ENCODE data around the gene TAAR8.
A peak's percentile ranks its signal among the peaks of the same experiment; 100 is the strongest.
"Not testable (repeated sequence)": the region's sequence is repeated elsewhere in the genome, so short reads cannot be mapped to it uniquely, and the experiment has no call there.

TAAR8 gene

DNA sequence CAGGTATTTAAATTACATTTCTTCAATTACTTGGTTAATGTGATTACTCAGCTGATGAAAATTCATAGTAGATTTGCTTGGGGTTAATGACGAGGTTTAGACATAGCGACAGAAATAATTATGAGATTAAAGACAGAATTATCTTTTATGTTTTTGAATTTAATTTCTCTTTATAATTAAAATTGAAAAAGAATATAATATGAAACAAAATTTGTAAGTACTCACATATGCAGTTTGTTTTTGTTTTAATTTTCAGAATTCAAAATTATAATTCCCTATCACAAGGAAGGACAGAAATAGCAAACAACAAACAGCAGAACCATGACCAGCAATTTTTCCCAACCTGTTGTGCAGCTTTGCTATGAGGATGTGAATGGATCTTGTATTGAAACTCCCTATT is at the start of gene TAAR8:
Gene TAAR8, plus strand, starts transcription at position 301 of the 400 bp plus-strand sequence. Its CDS starts 21 bp downstream, at position 322.
- no peak for DNase-seq (ENCODE audit: low read depth, low spot score)

DNA sequence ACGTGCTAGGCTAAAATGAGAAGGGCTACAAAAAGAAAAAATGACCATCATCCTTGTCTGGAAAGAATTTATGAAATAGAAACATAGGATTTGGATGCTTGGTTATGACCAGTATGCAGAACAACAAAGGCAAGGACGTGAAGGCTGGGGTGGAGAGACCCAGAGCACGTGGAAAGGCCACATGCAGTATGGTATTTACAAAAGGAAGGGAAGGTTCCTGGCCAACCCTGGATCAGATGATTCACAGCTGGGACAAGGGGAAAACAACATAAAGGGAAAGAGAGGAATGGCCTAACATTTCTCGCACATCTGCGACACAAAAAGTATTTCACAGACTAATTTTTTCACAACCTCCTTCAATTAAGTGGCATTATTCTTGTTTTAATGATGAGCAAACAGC is 47.7 kb upstream of the TAAR8 start:
- DNase-seq (ENCODE audit: low read depth, low spot score): no peak

DNA sequence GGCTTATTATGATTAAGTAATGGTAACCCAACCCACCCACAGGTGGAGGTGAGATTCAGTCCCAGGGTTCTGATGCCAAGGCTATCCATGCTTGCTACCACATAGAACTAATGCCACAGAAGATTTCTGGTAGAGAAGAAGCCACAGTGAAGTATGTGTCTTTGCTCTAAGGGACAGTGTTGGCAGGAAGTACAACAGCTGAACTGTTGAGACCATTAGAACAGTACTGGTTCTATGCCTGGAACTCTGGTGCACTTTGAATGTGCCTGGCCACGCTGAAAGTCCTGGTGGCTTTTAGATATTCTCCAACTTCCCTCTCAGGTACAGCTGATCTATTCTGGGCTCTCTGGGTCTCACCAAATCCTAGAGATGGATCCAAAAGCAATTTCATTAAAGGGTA is 47.3 kb upstream of the TAAR8 start:
- no peak for DNase-seq (ENCODE audit: low read depth, low spot score)

DNA sequence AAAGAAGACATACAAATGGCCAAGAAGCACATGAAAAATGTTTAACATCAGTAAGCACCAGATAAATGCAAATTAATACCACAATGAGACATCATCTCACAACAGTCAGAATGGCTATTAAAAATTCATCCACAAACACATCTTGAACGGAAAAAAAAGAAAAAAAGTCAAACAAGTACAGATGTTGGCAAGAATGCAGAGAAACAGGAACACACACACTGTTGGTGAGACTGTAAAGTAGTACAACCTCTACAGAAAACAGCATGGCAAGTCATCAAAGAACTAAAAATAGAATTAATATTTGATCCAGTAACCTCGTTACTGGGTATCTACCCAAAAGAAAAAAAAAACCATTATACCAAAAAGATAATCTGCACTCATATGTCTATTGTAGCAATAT is 46.0 kb upstream of the TAAR8 start:
- DNase-seq (ENCODE audit: low read depth, low spot score): no peak

GRCh38 chr6:132506869-132507808 is 45.3 kb upstream of the TAAR8 start:
- DNase-seq (ENCODE audit: low read depth, low spot score): no peak

DNA sequence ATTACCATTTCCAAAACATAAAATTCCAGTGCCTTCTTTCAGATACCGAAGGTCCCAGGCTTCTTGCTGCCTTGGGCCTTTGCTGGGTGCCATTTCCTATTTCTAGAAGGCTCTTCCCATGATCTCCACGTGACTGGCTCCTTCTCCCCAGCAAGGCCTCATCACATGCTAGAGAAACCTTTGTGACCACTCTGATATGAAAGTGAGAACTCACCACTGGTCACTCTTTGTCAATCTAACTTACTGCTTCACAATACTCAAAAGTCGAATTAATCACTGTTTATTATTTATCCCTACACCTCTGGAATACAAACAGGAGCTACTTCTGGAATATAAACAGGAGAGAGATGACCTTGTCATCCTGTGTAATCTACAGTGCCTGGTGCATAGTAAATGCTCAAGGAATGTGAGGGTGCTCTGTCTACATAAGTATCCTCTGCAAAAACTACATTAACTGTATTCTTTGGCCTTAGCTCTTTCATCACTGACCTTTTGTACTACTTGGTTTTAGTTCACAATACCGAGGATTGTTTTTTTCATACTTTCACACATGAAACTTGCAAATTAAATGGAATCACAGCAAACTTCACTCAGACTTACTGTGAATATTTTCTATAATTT is 41.2 kb upstream of the TAAR8 start:
- no peak for DNase-seq (ENCODE audit: low read depth, low spot score)

- DNase-seq (ENCODE audit: low read depth, low spot score): no peak
Observed at GRCh38 chr6:132511831-132512220, 40.6 kb upstream of the TAAR8 start.

- no peak for DNase-seq (ENCODE audit: low read depth, low spot score)
Observed at GRCh38 chr6:132512342-132512637, 40.2 kb upstream of the TAAR8 start.

DNA sequence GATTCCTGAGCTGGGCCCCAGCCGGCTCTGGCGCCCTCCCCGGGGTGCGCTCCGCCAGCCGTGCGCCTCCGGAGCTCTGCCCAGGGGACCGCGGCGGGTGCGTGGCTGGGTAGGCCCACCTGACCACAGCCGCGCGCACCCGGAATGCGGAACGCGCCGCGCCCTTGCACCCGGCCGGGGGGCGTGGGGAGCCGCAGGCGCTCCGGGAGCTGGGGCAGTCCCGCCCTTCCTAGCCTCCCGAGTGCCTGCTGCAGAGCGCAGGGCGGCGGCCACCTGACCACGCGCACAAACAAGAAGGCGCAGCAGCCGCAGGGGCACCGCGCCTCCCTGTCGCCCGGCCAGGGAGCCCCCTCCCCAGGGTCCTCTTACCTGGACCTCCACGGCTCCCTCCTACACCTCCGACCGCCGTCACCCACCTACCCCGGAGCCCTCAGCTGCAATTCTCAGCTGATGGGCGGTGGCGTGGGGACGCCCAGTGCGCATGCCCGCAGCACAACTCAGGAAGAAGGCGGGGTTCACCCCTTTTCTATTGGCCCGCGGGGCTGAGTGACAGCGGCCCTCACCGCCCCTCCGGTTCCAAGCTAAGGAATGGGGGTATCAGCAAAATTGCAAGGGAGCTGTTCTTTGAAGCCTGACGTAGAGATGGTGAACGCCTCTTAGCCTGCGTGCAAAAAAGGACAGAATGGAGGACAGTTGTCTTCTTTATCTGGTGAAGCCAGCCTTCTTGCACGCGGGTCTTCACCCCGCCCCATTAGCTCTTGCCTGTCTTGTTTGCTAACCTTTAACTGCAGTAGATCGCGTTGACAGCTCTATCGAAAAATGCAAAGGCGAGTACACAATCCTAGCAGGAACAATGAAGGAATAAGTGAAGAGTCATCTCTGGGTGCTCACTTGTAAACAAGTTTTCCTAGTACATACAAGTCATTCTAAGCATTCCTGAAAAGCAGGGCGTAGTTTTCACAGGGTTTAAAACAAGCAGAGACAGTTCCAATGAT is 39.5 kb upstream of the TAAR8 start, which contains the start of gene STX7:
Gene STX7, minus strand, starts transcription at position 479 of the 995 bp plus-strand sequence. CDS start 9,586 bp downstream, outside the sequence.
- peak; percentile 94 for DNase-seq (ENCODE audit: low read depth, low spot score)

DNA sequence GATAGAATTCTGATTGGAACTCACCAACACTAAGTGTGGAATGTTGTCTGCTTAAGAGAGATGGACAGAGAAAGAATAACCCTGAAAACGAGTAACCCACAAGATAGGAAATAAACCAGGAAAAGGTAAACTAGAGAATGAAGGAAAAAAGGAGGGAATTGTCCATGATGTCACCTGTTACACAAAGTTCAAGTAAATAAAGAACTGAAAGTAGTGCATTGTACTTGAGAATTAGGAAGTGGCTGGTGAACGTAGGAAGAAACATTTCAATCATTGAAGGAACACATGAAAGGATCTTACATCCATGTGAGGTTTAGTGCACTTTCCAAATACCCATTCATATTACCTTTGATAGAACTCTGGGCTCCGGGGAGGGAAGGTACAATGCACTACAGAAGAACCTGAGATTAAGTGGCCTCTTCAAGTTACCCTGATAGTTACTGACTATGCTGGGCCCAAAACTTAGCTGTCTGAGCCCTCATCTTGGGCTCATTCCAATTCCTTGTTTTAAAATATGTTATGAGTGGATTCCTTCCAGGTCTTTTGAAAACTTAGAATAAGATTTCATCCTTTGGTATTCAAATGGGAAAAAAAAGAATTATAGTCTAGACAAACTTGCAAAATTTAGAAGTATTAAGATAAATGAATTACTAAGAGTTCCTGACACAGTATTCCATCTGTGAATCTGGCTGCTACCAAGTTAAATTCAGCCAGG is 38.5 kb upstream of the TAAR8 start:
- no peak for DNase-seq (ENCODE audit: low read depth, low spot score)

DNA sequence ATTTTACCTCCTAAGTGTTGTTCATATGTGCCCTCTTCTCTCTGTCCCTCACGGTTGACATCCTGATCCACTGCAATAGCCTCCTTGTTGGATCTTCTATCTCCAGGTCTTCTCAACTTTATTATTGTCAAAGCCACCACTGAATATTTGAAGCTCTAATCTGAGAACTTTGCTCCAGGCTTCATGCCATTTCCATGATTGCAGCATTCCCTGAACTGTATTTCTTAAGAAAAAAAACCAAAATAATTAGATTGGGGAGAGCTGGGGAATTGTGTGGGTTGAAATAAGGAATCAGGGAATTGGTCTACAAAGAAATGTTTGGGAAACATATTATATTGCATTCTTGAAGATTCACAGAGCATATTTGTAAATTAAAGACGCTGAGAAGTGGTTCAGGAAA is 37.1 kb upstream of the TAAR8 start:
- DNase-seq (ENCODE audit: low read depth, low spot score): no peak

DNA sequence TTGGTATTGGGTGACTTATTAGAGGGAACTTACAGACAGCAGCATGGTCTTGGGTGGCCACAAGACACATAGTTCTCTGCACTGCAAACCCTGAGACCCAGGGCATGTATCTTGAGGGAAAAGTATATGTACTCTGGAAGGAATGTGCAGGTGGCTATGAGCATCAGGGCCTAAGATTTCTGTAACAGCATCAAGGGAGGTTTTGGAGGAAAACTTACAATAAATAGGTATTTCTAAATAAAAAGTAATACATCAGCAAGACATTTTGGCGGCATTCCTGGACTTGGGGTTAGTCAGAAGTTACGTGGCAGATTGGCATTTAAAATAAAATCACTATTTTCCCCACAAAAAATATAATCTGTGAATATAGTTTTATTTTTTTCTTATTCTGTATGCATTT is 31.5 kb upstream of the TAAR8 start:
- DNase-seq (ENCODE audit: low read depth, low spot score): no peak

- no peak for DNase-seq (ENCODE audit: low read depth, low spot score)
Observed at GRCh38 chr6:132524646-132525045, 27.8 kb upstream of the TAAR8 start.

GRCh38 chr6:132525866-132526265 is 26.6 kb upstream of the TAAR8 start:
- no peak for DNase-seq (ENCODE audit: low read depth, low spot score)

- no peak for DNase-seq (ENCODE audit: low read depth, low spot score)
Observed at GRCh38 chr6:132526461-132526860, 26.0 kb upstream of the TAAR8 start.

DNA sequence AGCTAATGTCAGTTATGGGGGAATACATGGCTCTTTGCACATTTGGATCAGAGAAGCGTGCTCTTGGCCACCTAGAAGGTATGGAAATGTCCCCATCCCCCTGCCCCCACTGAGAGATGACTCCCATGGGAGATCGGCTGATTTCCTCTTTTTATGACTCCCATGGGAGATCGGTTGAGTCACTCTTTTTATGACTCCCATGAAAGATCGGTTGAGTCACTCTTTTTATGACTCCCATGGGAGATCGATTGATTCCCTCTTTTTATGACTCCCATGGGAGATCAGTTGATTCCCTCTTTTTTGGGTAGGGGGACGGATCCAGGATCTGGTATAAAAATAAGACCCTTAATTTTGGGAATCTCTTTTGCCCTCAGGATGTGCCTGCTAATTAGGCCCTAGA is 24.7 kb upstream of the TAAR8 start:
- DNase-seq (ENCODE audit: low read depth, low spot score): no peak

GRCh38 chr6:132530293-132530974 is 22.0 kb upstream of the TAAR8 start:
- peak; percentile 33 for DNase-seq (ENCODE audit: low read depth, low spot score)

GRCh38 chr6:132534546-132534945 is 17.9 kb upstream of the TAAR8 start:
- not testable (repeated sequence) for DNase-seq (ENCODE audit: low read depth, low spot score)

DNA sequence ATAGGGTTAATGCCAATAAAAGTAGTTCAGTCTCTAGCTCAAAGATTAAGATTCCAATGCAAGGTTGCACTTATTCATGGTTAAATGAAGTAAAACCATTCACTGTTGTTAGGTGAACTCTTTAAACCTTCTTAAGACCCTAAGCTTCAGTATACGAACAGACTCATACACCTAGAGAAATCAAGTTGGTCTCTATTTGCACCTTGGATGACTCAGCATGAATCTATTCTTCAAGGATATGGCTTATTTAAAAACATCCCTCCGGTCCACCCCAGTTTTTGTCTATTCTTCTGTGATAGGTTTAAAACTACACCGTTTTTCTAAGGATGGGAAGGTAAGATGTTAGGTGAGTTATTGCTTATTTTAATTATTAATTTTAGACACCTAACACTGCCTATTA is 15.3 kb upstream of the TAAR8 start:
- DNase-seq (ENCODE audit: low read depth, low spot score): no peak

- no peak for DNase-seq (ENCODE audit: low read depth, low spot score)
Observed at GRCh38 chr6:132537977-132538376, 14.5 kb upstream of the TAAR8 start, which contains the start of gene TAAR9. TAAR9 (plus strand) TSS chr6:132538277; CDS start chr6:132538290, 13 bp downstream.

GRCh38 chr6:132544826-132545225 is 7.6 kb upstream of the TAAR8 start:
- no peak for DNase-seq (ENCODE audit: low read depth, low spot score)
